Fibroblast of gingiva (primary cell): ENCODE data around the gene DNTT.

ENCODE experiments used
- DNase-seq: peaks from one replicate; pipeline ENCODE4 v3.0.0-alpha.2; 2011; ENCODE audit warnings: low read depth

DNTT gene

DNA sequence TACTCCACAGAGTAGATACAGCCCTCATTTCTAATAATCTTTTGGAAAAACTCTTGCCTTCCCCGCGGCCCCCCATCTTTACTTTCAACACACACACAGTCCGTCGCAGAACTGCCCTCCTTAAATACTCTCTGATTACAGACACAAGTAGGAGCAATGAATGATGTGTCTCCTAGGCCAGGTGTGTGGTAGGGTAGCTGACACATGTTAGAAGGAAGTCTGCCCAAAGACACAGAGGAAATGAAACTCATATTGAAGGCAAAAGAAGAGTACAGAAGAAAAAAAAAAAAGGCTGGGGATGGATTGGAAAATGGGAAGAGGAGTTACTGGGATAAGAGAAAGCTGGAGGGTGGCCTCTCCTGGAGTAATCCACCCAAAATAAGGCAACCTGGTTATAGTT, 39.9 kb downstream of the DNTT start:
- no peak for DNase-seq

DNA sequence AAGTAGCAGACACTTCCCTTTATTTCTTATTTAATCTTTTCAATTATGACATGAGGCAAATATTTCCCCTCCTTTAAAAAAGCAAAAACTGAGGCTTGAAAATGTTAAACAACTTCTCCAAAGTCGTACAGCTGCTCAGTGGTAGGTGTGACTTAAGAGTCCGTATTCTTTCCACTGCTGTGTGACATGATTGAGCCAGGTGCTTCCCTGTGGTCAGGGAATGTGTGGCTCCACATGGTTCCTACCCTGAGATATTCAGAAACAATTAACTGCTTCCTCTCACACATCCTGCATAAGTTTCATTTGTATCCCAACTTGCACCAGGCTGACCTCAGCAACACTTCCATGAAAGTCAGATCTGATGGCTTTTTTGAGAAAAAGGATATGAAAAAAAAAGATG, 41.0 kb downstream of the DNTT start:
- no peak for DNase-seq

DNA sequence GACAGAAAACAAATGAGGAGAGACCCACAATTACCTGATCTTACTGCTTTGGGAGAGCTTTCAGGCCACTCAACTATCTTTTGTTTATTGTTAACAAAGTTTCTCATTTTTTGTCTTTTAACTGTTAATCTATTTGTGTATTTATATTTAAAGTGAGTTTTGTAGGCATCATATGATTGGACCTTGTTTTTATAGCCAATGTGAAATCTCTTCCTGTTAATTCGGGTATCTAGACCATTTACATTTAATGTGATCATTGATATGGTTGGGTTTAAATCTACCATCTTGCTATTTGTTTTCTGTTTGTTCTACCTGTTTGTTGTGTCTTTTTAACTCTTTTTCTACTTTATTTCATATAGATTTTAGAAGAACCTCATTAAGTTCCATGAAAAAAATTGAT, 42.1 kb downstream of the DNTT start:
- DNase-seq = no peak

DNA sequence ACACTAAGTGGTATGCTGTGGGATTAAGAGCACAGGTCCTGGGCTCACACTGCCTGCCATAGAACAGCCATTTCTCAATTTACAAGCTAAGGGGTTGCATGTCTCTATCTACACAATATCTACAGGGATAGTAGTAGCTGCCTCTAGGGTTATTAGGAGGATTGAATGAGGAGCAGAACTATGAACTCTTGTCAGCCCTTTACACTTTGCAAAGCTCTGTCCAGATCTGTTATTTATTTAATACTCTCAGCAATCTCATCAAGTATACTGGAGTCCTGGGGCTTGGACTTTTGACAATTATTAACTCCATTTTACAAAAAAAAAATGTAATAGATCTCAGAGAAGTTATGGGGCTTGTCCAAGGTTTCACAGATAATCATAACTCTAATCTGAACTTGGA, 47.8 kb downstream of the DNTT start:
- no peak for DNase-seq

DNA sequence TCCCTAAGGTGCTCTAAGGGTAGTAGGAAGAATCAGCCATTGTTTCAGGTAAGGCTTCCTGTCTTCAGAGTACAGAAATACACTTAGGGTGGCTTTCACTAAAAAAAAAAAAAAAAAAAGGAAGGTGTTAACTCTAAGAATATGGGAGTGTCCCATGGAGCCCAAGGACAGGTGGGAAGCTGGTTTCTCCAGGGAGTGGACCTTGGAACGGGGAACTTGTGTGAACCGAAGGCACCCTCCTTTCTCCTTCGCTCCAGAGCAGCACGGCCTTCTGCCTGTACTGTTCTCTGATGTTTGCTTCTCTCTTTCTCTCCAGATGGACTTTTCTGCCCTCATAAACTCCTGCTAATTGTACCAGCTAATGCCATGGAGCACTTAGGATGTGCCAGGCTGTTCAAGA, 48.3 kb downstream of the DNTT start:
- no peak for DNase-seq

DNA sequence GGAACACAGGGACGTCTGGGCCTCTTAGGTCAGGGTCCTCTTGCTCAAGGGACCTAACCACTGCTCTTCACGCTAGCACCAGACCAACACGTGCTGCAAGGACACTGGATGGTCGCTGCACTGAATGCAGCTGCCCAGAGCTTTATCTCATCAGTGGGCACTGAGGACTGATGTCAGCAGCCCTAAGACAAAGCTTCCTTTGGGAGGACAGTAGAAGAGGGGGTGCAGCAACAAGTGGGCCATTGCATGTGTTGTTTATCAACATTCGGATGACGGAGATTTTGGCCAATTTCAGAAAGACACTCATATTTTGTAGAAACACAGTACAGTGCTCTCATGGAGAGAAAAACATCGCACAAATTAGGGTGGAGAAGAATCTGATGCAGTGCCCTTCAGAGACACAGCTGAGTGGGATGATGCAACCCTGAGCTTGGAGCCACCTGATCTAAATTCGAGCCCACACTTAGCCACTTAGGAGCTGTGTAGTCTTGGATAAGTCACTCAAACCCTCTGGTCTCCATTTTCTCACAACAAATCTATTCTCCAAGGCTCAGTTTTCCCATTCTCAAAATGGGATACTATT, 52.9 kb downstream of the DNTT start:
- no peak for DNase-seq

DNA sequence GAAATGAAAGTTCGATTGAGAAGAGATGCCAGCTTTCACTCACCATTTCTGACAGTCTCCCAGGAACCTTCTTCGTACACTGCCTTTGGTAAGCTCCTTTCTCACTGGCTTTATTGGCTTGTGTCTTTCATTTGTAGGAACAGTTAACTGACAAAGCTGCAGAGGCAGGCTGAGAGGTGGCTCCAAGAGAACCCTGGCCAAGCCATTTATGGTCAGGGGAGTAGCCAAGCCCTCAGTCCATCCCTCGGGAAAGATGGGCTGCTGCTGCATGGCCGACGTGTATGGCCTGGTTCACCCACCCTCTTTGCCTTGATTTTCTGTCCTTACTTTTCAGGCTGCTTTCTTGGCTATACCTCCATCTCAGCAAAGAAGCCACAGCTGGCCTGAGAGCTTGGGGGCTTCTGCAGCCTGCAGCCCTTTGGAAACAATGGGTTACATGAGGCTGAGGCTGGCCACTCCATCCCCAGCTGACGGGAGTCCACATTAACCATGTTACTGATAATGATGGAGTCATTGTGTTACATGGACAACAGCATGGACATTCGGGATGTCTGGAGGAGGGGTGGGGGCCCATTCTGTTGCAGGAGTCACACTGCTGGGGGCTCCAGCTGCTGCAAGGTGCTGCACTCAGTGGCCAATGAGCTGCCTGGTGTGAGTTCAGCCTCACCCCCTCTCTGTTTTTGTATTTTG, 54.8 kb downstream of the DNTT start, which contains the start of gene OPALIN:
Gene OPALIN, minus strand, starts transcription at position 152 of the 690 bp plus-strand sequence. Its CDS starts 106 bp downstream, at position 46.
- no peak for DNase-seq

DNA sequence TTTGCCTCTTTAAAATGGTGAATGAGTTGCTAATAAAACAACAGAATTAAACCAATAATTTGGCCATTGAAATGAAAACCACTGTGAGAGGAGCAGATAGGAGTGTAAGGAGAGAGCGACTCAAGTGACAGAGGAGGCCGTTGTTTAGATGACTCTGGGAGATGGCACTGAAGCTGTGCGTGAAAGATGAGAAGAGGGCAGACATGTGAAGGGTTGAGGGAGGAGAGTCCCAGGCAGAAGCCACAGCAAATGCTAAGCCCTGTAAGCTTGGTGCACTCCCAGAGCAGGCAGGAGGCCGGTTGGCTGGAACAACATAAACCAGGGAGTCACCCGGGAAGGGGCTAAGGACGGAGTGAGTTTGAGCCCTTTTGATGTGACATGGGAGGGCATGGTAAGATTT, 55.4 kb downstream of the DNTT start:
- no peak for DNase-seq

DNA sequence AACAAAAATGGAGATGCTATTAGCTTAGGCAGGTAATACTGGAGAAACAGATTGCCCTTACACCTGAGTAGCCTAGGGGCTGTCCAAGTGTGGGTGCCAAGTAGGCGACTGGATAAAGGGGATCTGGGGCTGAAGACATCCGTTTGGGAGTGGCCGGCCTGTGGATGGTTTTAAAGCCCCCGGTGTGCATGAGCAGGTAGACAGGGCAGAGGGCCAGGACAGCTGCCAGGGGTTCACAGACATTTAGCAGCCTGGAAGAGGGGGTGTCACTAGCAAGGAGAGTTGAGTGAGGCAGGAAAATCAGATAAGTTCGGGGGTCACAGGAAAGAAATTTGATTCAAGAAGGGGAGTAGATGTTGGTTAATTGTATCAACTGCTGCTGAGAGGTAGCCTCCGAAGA, 56.1 kb downstream of the DNTT start:
- DNase-seq = no peak

DNA sequence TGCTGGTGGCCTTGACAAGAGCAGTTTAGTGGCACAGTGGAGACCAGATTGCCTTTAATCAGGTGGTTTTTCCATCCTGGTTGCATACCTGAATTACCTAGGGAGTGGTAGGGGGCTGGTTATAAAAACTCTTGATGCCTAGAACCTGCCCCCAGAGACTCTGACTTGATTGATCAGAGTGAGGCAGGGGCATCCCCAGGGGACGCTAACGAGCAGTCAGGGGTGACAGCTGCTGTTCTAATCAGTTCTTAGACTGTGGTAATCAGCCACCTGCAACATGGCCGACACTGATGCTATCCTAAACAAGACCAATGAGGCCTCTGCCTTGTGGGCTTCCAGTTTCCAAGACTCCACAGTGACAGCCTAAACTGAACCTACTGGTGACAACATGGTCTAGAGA, 56.5 kb downstream of the DNTT start:
- no peak for DNase-seq

DNA sequence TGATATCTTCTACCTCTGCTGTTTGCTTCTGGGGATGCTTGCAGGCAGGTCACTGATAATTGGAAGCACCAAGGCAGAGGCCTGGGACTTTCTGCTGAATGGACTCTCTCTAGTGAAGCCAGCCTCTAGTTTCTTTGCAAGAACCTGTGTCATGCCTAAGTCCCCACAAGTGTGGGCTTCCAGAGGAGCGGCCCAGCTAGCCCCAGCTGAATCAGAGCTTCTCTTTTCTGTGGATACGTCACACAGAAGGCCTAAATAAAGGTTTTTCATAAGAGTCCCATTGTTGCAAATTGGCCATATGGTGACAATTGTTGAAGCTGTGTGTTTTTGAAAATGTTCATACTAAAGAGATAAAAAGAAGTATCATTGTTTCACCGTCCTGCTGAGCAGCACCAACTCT, 61.3 kb downstream of the DNTT start:
- DNase-seq = no peak

DNA sequence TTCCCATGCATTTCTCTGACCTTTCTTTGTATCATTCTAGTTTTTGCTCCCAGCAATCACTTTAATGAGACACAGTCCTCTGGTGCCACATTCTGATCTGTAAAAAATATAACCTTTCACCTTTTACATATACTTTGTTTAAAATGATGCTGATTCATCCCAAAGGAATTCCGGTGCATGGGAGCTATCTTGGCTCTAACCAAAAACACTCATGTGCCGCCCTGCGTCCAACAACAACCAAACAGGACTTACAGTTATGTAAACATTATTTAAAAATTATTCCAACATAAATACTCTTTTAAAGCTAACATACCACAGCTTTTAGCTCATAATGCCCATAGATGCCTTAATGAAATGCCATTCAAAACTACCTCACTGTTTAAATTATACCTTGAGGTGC, 62.3 kb downstream of the DNTT start:
- DNase-seq = peak; percentile 56

DNA sequence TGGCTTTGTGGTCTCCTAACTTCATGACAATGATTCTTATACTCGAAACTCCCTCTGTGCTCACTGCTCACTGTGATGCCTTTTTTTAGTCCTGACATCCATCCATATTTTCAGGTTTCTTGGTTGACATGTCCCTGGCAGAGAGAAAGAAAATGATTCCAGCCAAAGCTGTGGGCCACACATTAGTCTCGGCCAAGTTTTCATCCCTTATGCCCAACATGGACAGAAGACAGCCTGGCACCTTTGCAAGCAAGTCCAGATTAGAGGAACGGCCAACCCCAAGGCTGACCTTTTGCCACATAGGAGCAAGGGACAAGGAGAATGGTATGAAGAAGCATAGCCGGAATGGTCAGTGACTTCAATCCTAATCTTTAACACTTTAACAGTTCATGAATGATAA, 63.2 kb downstream of the DNTT start:
- DNase-seq = no peak

DNA sequence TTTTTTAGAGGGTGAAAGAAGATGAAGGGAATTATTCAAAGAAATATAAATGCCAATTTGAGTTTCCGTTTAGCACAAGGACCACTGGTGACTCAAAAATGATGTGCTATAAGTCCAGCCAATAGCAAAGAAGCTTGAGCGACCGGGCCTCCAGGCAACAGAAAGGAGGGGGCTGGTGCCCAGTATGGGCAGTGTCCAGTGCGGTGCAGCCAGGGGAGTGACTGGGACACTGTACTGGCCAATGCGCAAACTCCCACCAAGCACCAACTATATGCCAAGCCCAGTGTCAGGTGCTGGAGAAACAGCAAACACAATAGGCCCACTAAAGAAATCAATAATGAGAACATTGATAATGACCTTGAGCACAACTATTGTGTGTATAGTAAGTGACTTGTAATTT, 64.7 kb downstream of the DNTT start:
- DNase-seq = no peak

DNA sequence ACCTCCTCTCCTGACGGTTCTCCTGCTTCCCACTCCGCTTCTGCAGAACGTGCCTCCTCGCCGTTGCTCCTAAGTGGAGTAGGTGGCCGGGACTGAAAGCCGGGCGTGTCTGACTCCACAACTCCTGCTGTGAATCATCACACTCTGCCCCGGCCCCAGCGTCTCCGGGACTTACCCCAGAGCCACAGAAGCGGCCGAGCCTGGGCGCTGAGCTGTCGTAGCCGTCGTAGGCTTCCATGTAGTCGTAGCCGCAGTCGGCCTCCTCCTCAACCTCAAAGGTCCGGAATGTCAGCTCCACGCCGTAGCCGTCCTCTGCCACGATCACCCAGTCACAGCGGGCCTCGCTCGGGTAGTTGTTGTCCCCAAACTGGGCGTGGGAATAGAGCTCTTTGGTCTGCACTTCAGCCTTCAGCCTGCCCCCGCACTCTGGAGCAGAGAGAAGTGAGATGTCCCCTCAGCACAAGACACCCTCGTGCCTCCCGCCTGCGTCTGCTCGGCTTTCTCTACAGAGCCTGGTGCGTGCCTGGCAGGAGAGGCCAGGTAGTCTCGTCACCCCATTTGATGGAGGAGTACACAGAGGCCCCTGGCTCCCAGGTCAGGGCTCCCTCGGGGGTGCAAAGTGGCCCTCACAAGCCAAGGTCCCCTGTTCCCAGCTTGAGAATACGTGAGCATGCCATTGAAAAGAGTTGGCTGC, 65.8 kb downstream of the DNTT start:
- no peak for DNase-seq

DNA sequence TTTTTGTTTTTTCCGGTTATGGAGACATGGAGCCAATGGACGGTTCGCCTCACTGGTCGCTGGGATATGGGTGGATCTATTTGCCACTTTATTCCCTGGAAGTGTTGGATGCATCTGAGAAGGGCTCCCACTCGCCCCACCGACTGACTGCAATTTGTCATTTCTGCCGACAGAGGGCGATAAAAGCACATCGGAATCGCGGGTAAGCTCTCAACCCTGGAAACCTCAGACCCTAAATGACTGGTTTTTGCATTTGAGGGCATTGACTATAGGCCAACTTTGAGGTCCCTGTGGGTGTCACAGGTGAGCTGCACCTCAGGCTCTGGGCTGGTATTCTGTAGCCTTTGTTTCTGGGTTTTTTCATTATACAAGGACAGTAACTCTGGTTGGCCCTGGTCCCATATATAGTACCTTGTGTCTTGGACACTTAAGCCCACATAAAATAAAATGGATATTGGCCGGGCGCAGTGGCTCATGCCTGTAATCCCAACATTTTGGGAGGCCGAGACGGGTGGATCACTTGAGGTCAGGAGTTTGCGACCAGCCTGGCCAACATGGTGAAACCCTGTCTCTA, 66.4 kb downstream of the DNTT start:
- peak; percentile 5 for DNase-seq

DNA sequence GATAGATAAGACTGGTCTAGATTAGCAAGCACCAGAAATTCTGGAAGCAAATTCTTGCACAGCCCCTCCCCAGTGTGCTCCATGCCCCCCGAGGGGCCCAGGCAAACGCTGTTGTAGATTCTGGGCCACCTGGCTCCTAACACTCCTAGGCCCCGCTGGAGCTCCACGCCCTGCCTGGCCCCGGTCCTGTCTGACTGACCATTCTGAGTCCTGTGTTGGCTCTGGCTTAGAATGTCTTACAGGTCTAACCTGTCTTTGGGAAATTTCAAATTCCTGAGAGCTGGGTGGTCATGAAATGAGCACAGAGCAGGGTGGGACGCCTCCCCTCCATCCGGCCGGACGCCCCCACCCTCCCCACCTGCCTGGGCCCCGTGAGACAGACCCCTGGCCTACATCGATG, 67.1 kb downstream of the DNTT start:
- DNase-seq = no peak

DNA sequence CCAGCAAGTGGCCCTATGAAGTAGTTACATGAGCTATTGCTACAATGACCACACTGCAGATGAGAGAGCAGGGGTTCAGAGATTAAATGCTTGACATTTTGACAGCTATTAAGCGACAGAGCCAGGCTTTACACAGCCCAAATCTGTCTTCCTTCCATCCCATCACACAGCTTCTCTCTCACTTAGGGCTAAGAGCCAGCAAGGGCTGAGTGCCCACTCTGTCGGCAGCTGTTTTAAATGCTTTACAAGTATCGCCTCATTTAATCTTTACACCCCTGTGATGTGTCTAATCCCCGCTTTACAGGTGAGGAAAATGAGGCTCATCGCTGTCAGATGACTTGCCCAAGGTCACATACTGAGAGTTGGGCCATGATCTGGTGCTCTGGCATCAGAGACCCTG, 69.8 kb downstream of the DNTT start:
- DNase-seq = no peak

DNA sequence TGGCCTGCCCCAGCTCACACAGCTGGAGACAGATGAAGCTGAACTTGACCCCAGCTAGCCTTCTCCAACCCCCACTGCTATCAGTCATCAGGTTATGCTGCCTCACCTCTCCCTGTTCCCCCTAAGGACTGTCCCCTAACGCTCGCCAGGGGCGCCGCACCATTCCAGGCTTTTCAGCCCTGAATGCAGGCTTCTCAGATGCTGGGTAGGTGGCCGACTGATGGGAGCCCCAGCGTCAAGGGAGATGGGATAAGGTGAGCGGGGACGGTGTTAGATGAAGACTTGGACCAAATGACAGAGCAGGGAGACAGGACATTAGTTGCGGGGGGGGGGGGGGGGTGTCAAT, 70.4 kb downstream of the DNTT start:
- DNase-seq = no peak

DNA sequence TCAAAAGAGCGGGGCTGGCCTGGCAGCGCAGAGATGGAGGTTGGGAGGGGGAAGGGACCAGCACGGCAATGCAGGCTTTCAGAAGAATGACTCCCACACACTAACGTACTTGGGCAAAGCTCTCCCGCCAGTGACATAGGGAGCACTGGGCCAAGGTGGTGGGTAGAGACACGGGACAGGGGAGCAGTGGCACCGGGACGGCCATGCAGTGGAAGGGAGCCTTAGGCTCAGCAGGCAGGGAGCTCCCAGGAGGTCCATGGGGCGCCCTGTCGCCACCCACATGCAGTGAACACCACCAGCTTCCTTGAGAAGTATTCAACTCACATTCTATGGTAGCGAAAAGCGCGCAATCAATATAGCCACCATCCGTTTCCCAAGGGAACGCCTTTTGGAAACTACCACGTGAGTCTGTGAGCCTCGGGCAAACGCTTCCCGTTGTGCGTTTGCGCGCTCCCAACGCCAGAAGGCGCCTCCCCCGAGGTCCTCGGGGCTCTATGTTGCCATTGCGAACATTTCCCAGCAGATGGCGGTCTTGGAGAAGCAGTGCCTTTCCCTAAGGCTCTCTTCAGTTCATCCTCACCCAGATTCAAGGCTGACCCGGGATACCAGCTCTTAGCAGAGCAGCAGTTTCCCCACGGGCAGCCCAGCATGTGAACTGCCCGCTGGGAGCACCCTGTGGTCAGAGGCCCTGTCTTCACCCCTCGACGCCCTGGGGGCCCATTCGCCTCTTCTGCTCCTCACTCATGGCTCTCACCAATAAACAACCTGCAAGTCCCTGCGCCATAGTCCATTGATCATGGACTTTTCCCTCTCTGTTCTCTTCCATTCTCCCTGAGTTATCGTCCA, 71.0 kb downstream of the DNTT start:
- DNase-seq = peak; percentile 80

DNA sequence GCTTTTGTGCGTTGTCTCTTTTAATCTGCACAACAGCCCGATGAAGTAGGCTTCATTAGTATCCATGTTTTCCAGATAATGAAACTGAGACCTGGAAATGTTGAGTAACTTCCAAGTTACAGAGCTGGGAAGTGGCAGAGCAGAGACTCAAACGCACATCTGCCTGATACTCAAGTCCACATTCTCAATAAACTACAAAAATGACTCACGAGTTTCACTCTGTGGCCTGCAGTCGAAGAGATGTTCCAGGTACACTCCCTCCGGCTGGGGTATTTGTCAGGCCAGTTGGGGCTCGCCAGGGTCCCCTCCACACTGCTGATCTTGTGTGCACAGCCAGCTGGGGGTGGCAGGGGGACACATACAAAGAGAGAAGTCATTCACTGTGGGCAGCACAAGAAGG, 72.2 kb downstream of the DNTT start:
- no peak for DNase-seq

DNA sequence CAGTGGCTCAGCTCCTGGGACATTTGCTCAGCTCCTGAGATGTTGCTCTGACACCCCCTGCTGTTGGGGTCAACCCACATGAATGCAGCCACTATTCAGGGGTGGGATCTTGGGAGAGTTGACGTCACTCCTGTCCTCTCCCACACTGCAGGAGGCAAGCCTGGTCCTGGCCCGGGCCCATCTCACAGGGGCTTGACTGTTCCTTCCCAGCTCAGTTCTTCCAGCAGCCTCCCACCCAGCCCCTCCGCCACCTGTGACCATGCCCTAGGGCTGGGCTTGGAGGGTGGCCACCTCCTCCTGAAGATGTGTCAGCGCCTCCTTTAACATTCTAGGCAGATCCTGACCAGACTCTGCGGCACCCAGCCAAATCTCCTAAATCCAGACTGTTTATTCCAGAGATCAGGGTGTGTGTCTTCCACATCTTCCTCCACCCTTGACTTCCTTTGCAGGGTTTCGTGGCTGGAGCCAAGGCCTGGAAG, 73.6 kb downstream of the DNTT start:
- DNase-seq = no peak
